ENCODE results near the gene CRISP1.

Gene CRISP1

DNA sequence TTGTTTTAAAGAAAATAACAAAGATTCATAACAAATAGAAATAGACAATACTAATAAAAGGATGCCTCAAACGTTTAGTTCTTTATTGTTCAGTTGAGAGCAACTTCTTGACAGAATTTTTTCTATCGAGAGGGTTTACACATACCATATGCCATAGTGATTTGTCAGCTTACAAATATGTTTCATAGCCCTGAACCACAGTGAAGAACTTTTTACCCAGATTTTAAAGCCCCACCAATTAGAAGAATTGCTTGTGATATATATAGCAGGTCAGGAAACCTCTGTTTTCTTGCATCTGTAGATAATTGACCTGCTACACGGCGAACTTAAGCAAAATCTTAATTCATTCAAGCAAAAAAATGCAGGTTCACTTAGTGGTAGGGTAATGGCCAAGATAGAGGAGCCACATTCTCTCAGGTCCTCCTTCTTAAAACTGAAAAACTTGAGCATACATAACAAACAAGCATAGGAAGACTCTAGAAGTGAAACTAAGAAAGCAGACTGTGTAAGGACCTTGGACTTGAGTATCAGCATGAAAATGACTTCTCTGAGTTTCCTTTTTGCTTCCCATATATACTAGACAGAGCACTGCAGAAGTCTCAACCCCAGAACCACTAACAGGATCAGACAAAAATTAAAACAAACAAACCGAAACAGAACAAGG lies 39.5 kb downstream of the CRISP1 start:
- ATAC-seq, result no peak
- TF ChIP-seq GLIS3 (CRISPR knock-in tag; IDR thresholded peaks at IDR 0.05) (no peak), ZFP30 (CRISPR knock-in tag; IDR thresholded peaks at IDR 0.05) (no peak), TSHZ2 (CRISPR knock-in tag; IDR thresholded peaks at IDR 0.05) (no peak), ESRRG (CRISPR knock-in tag; IDR thresholded peaks at IDR 0.05) (no peak), TOX (CRISPR knock-in tag; IDR thresholded peaks at IDR 0.05; ENCODE audit: borderline replicate concordance) (no peak), ISL1 (CRISPR knock-in tag; IDR thresholded peaks at IDR 0.05) (no peak), BACH2 (CRISPR knock-in tag; IDR thresholded peaks at IDR 0.05; ENCODE audit: borderline replicate concordance) (no peak), ZNF8 (CRISPR knock-in tag; IDR thresholded peaks at IDR 0.05) (no peak), ZC3H10 (CRISPR knock-in tag; IDR thresholded peaks at IDR 0.05) (no peak), ZFP3 (CRISPR knock-in tag; IDR thresholded peaks at IDR 0.05) (no peak), ZNF70 (CRISPR knock-in tag; IDR thresholded peaks at IDR 0.05) (no peak), RARB (CRISPR knock-in tag; IDR thresholded peaks at IDR 0.05) (no peak), CSDC2 (CRISPR knock-in tag; IDR thresholded peaks at IDR 0.05) (no peak), SNAI2 (CRISPR knock-in tag; IDR thresholded peaks at IDR 0.05) (no peak)
- TF ChIP-seq, protein P1, sequence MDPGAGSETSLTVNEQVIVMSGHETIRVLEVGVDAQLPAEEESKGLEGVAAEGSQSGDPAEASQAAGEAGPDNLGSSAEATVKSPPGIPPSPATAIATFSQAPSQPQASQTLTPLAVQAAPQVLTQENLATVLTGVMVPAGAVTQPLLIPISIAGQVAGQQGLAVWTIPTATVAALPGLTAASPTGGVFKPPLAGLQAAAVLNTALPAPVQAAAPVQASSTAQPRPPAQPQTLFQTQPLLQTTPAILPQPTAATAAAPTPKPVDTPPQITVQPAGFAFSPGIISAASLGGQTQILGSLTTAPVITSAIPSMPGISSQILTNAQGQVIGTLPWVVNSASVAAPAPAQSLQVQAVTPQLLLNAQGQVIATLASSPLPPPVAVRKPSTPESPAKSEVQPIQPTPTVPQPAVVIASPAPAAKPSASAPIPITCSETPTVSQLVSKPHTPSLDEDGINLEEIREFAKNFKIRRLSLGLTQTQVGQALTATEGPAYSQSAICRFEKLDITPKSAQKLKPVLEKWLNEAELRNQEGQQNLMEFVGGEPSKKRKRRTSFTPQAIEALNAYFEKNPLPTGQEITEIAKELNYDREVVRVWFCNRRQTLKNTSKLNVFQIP (CRISPR knock-in tag; IDR thresholded peaks at IDR 0.05; ENCODE audit: borderline replicate concordance, low read depth), result no peak

DNA sequence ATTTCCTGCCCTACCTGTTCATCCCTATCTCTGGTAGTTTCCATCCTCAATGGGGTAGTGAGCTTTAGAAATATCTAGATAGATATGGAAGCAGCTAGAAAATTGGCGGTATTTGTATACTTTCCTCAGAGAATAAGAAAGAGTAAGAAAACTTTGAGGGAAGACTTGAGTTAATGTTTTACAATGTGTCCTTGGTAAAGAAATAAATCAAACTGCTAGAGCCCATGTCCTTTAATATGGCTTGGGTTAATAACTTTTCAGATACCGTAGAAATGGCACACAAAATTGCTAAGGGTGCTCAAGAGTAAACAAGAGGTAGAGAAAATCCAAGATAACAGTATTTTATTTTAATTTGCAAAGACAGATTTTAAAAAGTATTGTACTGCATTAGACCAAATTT lies 51.2 kb downstream of the CRISP1 start:
- no peak for ATAC-seq
- no peak for TF ChIP-seq CSDC2 (CRISPR knock-in tag; IDR thresholded peaks at IDR 0.05)
- no peak for TF ChIP-seq SNAI2 (CRISPR knock-in tag; IDR thresholded peaks at IDR 0.05)
- no peak for TF ChIP-seq ZC3H10 (CRISPR knock-in tag; IDR thresholded peaks at IDR 0.05)
- TF ChIP-seq TOX (CRISPR knock-in tag; IDR thresholded peaks at IDR 0.05; ENCODE audit: borderline replicate concordance), result no peak
- TF ChIP-seq ISL1 (CRISPR knock-in tag; IDR thresholded peaks at IDR 0.05), result no peak
- no peak for TF ChIP-seq BACH2 (CRISPR knock-in tag; IDR thresholded peaks at IDR 0.05; ENCODE audit: borderline replicate concordance)
- no peak for TF ChIP-seq PPARA (CRISPR knock-in tag; IDR thresholded peaks at IDR 0.05; ENCODE audit: borderline replicate concordance)
- TF ChIP-seq TSHZ2 (CRISPR knock-in tag; IDR thresholded peaks at IDR 0.05), result no peak

- TF ChIP-seq, protein P1 (CRISPR knock-in tag; IDR thresholded peaks at IDR 0.05; ENCODE audit: borderline replicate concordance, low read depth), result no peak
- TF ChIP-seq ZNF70 (CRISPR knock-in tag; IDR thresholded peaks at IDR 0.05), result no peak
- TF ChIP-seq ARNTL (CRISPR knock-in tag; IDR thresholded peaks at IDR 0.05; ENCODE audit: borderline replicate concordance, low read depth), result no peak
- TF ChIP-seq SNAI2 (CRISPR knock-in tag; IDR thresholded peaks at IDR 0.05), result no peak
- TF ChIP-seq PPARA (CRISPR knock-in tag; IDR thresholded peaks at IDR 0.05; ENCODE audit: borderline replicate concordance), result no peak
- no peak for TF ChIP-seq ISL1 (CRISPR knock-in tag; IDR thresholded peaks at IDR 0.05)
- no peak for TF ChIP-seq TCF4 (CRISPR knock-in tag; IDR thresholded peaks at IDR 0.05; ENCODE audit: borderline replicate concordance)
- TF ChIP-seq, protein P2, sequence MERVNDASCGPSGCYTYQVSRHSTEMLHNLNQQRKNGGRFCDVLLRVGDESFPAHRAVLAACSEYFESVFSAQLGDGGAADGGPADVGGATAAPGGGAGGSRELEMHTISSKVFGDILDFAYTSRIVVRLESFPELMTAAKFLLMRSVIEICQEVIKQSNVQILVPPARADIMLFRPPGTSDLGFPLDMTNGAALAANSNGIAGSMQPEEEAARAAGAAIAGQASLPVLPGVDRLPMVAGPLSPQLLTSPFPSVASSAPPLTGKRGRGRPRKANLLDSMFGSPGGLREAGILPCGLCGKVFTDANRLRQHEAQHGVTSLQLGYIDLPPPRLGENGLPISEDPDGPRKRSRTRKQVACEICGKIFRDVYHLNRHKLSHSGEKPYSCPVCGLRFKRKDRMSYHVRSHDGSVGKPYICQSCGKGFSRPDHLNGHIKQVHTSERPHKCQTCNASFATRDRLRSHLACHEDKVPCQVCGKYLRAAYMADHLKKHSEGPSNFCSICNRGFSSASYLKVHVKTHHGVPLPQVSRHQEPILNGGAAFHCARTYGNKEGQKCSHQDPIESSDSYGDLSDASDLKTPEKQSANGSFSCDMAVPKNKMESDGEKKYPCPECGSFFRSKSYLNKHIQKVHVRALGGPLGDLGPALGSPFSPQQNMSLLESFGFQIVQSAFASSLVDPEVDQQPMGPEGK (CRISPR knock-in tag; IDR thresholded peaks at IDR 0.05; ENCODE audit: borderline replicate concordance), result no peak
- TF ChIP-seq, protein P3, sequence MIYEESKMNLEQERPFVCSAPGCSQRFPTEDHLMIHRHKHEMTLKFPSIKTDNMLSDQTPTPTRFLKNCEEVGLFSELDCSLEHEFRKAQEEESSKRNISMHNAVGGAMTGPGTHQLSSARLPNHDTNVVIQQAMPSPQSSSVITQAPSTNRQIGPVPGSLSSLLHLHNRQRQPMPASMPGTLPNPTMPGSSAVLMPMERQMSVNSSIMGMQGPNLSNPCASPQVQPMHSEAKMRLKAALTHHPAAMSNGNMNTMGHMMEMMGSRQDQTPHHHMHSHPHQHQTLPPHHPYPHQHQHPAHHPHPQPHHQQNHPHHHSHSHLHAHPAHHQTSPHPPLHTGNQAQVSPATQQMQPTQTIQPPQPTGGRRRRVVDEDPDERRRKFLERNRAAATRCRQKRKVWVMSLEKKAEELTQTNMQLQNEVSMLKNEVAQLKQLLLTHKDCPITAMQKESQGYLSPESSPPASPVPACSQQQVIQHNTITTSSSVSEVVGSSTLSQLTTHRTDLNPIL (CRISPR knock-in tag; IDR thresholded peaks at IDR 0.05; ENCODE audit: low read depth), result no peak
- no peak for TF ChIP-seq TSHZ2 (CRISPR knock-in tag; IDR thresholded peaks at IDR 0.05)
- no peak for TF ChIP-seq GLIS3 (CRISPR knock-in tag; IDR thresholded peaks at IDR 0.05)
- TF ChIP-seq ZC3H10 (CRISPR knock-in tag; IDR thresholded peaks at IDR 0.05), result no peak
- no peak for TF ChIP-seq OSR1 (CRISPR knock-in tag; IDR thresholded peaks at IDR 0.05)
These were observed 53.1 kb downstream of the CRISP1 start for GRCh38 chr6:49813248-49813647.

More at GRCh38 chr6:49813248-49813647, 53.1 kb downstream of the CRISP1 start:
- ATAC-seq, result no peak
